ENCODE results near the gene CCL18.

- TF ChIP-seq MLLT1 (IDR thresholded peaks at IDR 0.05) = no peak
- no peak for TF ChIP-seq EZH2 (IDR thresholded peaks at IDR 0.05; ENCODE audit: borderline replicate concordance, control insufficient read depth, low read depth, low read length)
- TF ChIP-seq NFYA (IDR thresholded peaks at IDR 0.05; ENCODE audit: borderline replicate concordance, low read depth, low read length) = no peak
- TF ChIP-seq POLR2AphosphoS2 (IDR thresholded peaks at IDR 0.05; ENCODE audit: low read depth, low read length) = no peak
Observed at GRCh38 chr17:36074365-36074764, 10.3 kb downstream of the CCL18 start.

Data from GM12878 (cell line).